ENCODE data around the gene PPP1R37.

PPP1R37 gene

DNA sequence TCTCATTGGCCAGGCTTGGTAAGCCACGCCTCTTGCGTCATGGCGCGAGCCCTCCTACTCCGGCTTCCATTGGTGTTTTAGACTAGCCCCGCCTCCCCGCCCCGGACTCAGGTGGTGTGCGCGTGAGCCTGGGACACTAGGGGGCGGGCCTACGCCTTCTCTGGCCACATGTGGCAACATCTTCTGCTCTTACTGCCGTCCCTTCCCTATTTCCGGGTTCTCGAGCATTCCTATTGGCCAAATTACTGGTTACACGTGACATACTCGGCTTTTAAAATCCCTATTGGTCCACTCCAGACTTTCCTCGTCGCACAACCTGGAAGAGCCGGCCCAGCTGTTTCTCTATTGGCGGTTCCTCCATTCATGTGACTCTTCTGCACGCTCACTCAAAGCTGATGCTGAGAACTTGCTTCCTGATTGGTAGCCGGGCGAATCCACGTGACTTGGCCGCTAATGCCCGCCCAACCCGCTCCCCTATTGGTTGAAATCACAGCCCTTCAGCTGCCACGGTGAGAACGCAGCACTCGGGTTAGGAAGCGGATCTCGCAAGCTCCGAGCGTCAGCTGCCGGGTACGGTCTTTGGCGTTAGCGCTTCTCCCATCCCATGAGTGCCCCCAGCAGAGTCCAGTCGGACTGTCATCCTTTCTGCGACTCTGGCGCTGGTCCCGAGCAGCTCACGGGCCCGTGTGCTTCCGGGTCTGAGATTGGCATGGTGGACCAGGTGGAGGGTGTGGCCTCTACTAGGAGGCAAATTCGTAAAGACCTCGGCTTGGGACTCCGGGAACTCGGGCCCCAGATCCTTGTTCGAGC lies 85.5 kb downstream of the PPP1R37 start, which contains the start of gene BLOC1S3:
Gene BLOC1S3 (plus strand): TSS at position 523 of the 810 bp plus-strand sequence. CDS start 513 bp downstream, outside the sequence.
- Histone ChIP-seq H3K4me1 (ENCODE audit: control insufficient read depth, low read depth, low read length) (no peaks in the 10 kb centered on the region), H3K56ac (ENCODE audit: low read length) (peak within 1 kb of the TSS; percentile 95), H3K4me2 (ENCODE audit: low read length) (peak within 1 kb of the TSS; percentile 95), H3K79me2 (ENCODE audit: control insufficient read depth, insufficient read depth, low read length) (no peaks in the 10 kb centered on the region), H3K4ac (ENCODE audit: low read depth, low read length) (no peak within 1 kb of the TSS), H2BK120ac (ENCODE audit: low read depth, low read length) (no peak within 1 kb of the TSS), H3K27ac (ENCODE audit: low read depth, low read length) (peak within 1 kb of the TSS; percentile 39), H3K18ac (ENCODE audit: low read length) (no peak within 1 kb of the TSS), H2BK15ac (replicated peaks; ENCODE audit: low read depth) (no peak within 1 kb of the TSS), H2BK5ac (ENCODE audit: low read length) (no peak within 1 kb of the TSS), H3K23ac (ENCODE audit: low read length) (peak within 1 kb of the TSS; percentile 66), H3K27me3 (ENCODE audit: insufficient read depth, low read length, poor library complexity) (no peaks in the 10 kb centered on the region), H2AK5ac (ENCODE audit: low read length) (no peak within 1 kb of the TSS), H4K8ac (ENCODE audit: low read depth, low read length) (no peak within 1 kb of the TSS), H3K79me1 (ENCODE audit: low read length) (peaks cover 4% of the 10 kb centered on the region), H3K4me3 (ENCODE audit: low read length) (peak within 1 kb of the TSS; percentile 98), H4K5ac (ENCODE audit: low read length) (no peak within 1 kb of the TSS), H3K9ac (ENCODE audit: low read length) (peak within 1 kb of the TSS; percentile 86), H3K36me3 (ENCODE audit: control insufficient read depth, insufficient read depth, low read length) (no peaks in the 10 kb centered on the region)
- peak; percentile 100 for DNase-seq
- WGBS (ENCODE audit: extremely low coverage, insufficient coverage, low lambda C conversion rate) = no CpG with 5 or more reads among the region's 51 CpGs

DNA sequence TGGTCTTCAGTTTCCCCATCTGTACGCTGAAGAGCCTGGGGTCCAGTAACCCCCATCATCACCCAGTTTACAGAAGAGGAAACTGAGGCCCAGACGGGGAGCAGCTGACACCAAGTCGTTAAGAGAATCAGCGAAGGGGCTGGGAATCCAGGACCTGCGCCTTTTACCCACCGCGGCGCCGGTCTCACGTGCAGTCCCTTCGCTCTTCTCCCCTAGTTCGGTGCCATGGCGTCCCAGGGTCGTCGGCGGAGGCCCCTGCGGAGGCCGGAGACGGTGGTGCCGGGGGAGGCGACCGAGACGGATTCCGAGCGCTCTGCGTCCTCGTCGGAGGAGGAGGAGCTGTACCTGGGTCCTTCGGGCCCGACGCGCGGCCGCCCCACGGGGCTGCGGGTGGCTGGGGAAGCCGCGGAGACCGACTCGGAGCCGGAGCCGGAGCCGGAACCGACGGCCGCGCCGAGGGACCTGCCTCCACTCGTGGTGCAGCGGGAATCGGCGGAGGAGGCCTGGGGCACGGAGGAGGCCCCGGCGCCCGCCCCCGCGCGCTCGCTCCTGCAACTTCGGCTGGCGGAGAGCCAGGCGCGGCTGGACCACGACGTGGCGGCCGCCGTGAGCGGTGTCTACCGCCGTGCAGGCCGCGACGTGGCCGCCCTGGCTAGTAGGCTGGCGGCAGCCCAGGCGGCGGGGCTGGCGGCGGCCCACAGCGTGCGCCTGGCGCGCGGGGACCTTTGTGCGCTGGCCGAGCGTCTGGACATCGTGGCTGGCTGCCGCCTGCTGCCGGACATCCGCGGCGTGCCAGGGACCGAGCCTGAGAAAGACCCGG lies 86.3 kb downstream of the PPP1R37 start:
- Histone ChIP-seq H2BK15ac (replicated peaks; ENCODE audit: low read depth) (no peak overlapping the region), H2BK5ac (ENCODE audit: low read length) (no peak overlapping the region), H3K27ac (ENCODE audit: low read depth, low read length) (peak overlapping the region; percentile 12), H2BK120ac (ENCODE audit: low read depth, low read length) (no peak overlapping the region), H3K18ac (ENCODE audit: low read length) (no peak overlapping the region), H3K27me3 (ENCODE audit: insufficient read depth, low read length, poor library complexity) (no peaks in the 10 kb centered on the region), H3K4ac (ENCODE audit: low read depth, low read length) (no peak overlapping the region), H4K5ac (ENCODE audit: low read length) (no peak overlapping the region), H4K8ac (ENCODE audit: low read depth, low read length) (no peak overlapping the region), H3K4me2 (ENCODE audit: low read length) (peak overlapping the region; percentile 95), H3K79me1 (ENCODE audit: low read length) (peaks cover 4% of the 10 kb centered on the region), H3K79me2 (ENCODE audit: control insufficient read depth, insufficient read depth, low read length) (no peaks in the 10 kb centered on the region), H3K56ac (ENCODE audit: low read length) (peak overlapping the region; percentile 95), H3K4me1 (ENCODE audit: control insufficient read depth, low read depth, low read length) (no peaks in the 10 kb centered on the region), H3K36me3 (ENCODE audit: control insufficient read depth, insufficient read depth, low read length) (no peaks in the 10 kb centered on the region), H3K23ac (ENCODE audit: low read length) (peak overlapping the region; percentile 66), H3K9ac (ENCODE audit: low read length) (peak overlapping the region; percentile 76), H3K4me3 (ENCODE audit: low read length) (peak overlapping the region; percentile 98), H2AK5ac (ENCODE audit: low read length) (no peak overlapping the region)
- DNase-seq = no peak
- no CpG with 5 or more reads among the region's 97 CpGs for WGBS (ENCODE audit: extremely low coverage, insufficient coverage, low lambda C conversion rate)

DNA sequence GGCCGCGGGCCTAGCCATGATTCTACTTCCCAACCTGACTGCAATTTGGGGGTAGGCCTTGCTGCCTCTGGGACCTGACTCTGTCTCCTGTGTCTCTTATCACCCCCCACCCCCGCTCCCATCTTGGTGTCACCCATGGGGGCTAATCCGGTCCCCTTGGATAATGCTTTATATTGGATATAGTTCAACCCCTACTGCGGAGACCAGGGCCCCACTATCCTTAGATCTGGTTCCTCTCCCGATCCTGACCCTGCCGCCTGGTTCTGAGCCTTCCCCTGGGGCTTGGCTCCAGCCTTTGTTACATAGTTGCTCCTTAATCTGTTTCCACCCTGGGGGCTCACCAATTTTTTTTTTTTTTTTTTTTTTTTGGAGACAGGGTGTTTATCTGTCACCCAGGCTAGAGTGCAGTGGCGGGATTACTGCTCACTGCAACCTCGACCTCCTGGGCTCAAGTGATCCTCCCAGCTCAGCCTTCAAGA lies 87.0 kb downstream of the PPP1R37 start:
- DNase-seq = no peak
- Histone ChIP-seq H3K4me2 (ENCODE audit: low read length) (peak overlapping the region; percentile 95), H3K56ac (ENCODE audit: low read length) (peak overlapping the region; percentile 95), H3K27ac (ENCODE audit: low read depth, low read length) (no peak overlapping the region), H3K4me3 (ENCODE audit: low read length) (peak overlapping the region; percentile 98), H3K4ac (ENCODE audit: low read depth, low read length) (no peak overlapping the region), H2BK15ac (replicated peaks; ENCODE audit: low read depth) (no peak overlapping the region), H2AK5ac (ENCODE audit: low read length) (no peak overlapping the region), H3K36me3 (ENCODE audit: control insufficient read depth, insufficient read depth, low read length) (no peaks in the 10 kb centered on the region), H3K4me1 (ENCODE audit: control insufficient read depth, low read depth, low read length) (no peaks in the 10 kb centered on the region), H4K5ac (ENCODE audit: low read length) (no peak overlapping the region), H3K18ac (ENCODE audit: low read length) (no peak overlapping the region), H2BK120ac (ENCODE audit: low read depth, low read length) (no peak overlapping the region), H3K23ac (ENCODE audit: low read length) (no peak overlapping the region), H3K79me2 (ENCODE audit: control insufficient read depth, insufficient read depth, low read length) (no peaks in the 10 kb centered on the region), H3K27me3 (ENCODE audit: insufficient read depth, low read length, poor library complexity) (no peaks in the 10 kb centered on the region), H3K79me1 (ENCODE audit: low read length) (peaks cover 4% of the 10 kb centered on the region), H4K8ac (ENCODE audit: low read depth, low read length) (no peak overlapping the region), H3K9ac (ENCODE audit: low read length) (peak overlapping the region; percentile 76), H2BK5ac (ENCODE audit: low read length) (no peak overlapping the region)
- WGBS (ENCODE audit: extremely low coverage, insufficient coverage, low lambda C conversion rate) = no CpG with 5 or more reads among the region's 9 CpGs

DNA sequence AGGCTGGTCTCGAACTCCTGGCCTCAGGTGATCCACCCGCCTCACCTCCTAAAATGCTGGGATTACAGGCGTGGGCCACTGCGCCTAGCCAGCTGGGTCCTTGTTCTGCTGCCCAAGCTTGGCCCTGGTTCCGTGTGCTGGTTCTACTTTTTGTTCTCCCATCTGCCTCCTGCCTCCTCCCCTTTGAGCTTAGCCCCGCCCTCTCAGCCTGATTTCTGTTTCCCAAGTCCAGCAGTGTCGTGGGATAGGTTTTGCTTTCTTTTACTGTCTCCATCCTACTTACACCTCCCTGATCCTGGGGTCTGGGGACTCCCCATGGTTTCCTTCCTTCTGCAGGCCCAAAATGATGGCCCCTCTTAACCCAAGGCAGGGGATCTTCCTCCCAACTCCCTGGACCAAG lies 88.0 kb downstream of the PPP1R37 start:
- WGBS (ENCODE audit: extremely low coverage, insufficient coverage, low lambda C conversion rate) = no CpG with 5 or more reads among the region's 7 CpGs
- no peak overlapping the region for H4K5ac ChIP-seq (ENCODE audit: low read length)
- H3K79me1 ChIP-seq (ENCODE audit: low read length) = peaks cover 4% of the 10 kb centered on the region
- no peaks in the 10 kb centered on the region for H3K27me3 ChIP-seq (ENCODE audit: insufficient read depth, low read length, poor library complexity)
- H3K23ac ChIP-seq (ENCODE audit: low read length) = no peak overlapping the region
- no peak overlapping the region for H3K18ac ChIP-seq (ENCODE audit: low read length)
- H3K4ac ChIP-seq (ENCODE audit: low read depth, low read length) = no peak overlapping the region
- no peaks in the 10 kb centered on the region for H3K36me3 ChIP-seq (ENCODE audit: control insufficient read depth, insufficient read depth, low read length)
- no peak overlapping the region for H2AK5ac ChIP-seq (ENCODE audit: low read length)
- H3K4me3 ChIP-seq (ENCODE audit: low read length) = no peak overlapping the region
- H2BK5ac ChIP-seq (ENCODE audit: low read length) = no peak overlapping the region
- no peak overlapping the region for H3K9ac ChIP-seq (ENCODE audit: low read length)
- no peak for DNase-seq
- no peak overlapping the region for H2BK15ac ChIP-seq (replicated peaks; ENCODE audit: low read depth)
- no peak overlapping the region for H4K8ac ChIP-seq (ENCODE audit: low read depth, low read length)
- no peaks in the 10 kb centered on the region for H3K79me2 ChIP-seq (ENCODE audit: control insufficient read depth, insufficient read depth, low read length)
- no peak overlapping the region for H3K56ac ChIP-seq (ENCODE audit: low read length)
- no peak overlapping the region for H3K27ac ChIP-seq (ENCODE audit: low read depth, low read length)
- no peaks in the 10 kb centered on the region for H3K4me1 ChIP-seq (ENCODE audit: control insufficient read depth, low read depth, low read length)
- H2BK120ac ChIP-seq (ENCODE audit: low read depth, low read length) = no peak overlapping the region
- no peak overlapping the region for H3K4me2 ChIP-seq (ENCODE audit: low read length)

DNA sequence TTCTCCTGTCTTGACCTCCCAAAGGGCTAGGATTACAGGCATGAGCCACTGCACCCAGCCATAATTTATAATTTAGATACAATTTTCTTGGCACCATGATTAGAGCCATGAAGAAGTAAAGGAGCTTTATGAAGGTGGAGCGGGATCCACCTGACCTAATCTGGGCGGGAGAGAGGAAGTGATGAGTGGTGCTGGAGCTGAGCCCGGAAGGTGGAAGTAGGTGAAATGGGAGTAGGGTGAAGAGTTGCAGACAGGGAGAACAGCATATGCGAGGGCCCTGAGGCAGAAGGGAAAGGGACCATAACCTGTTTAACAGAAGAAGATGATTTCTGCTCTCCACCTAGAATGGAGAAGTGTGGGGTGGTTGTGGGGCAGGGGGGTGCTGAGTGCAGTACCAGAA lies 89.8 kb downstream of the PPP1R37 start:
- no peaks in the 10 kb centered on the region for H3K4me1 ChIP-seq (ENCODE audit: control insufficient read depth, low read depth, low read length)
- no CpG with 5 or more reads among the region's 4 CpGs for WGBS (ENCODE audit: extremely low coverage, insufficient coverage, low lambda C conversion rate)
- H3K18ac ChIP-seq (ENCODE audit: low read length) = no peak overlapping the region
- H3K23ac ChIP-seq (ENCODE audit: low read length) = no peak overlapping the region
- no peak overlapping the region for H3K9ac ChIP-seq (ENCODE audit: low read length)
- H3K79me2 ChIP-seq (ENCODE audit: control insufficient read depth, insufficient read depth, low read length) = no peaks in the 10 kb centered on the region
- H3K36me3 ChIP-seq (ENCODE audit: control insufficient read depth, insufficient read depth, low read length) = no peaks in the 10 kb centered on the region
- H2BK15ac ChIP-seq (replicated peaks; ENCODE audit: low read depth) = no peak overlapping the region
- no peak overlapping the region for H2BK120ac ChIP-seq (ENCODE audit: low read depth, low read length)
- H2AK5ac ChIP-seq (ENCODE audit: low read length) = no peak overlapping the region
- H3K27me3 ChIP-seq (ENCODE audit: insufficient read depth, low read length, poor library complexity) = no peaks in the 10 kb centered on the region
- no peak overlapping the region for H4K8ac ChIP-seq (ENCODE audit: low read depth, low read length)
- H3K4ac ChIP-seq (ENCODE audit: low read depth, low read length) = no peak overlapping the region
- no peak overlapping the region for H2BK5ac ChIP-seq (ENCODE audit: low read length)
- no peak overlapping the region for H4K5ac ChIP-seq (ENCODE audit: low read length)
- H3K79me1 ChIP-seq (ENCODE audit: low read length) = peaks cover 2% of the 10 kb centered on the region
- no peak overlapping the region for H3K27ac ChIP-seq (ENCODE audit: low read depth, low read length)
- no peak for DNase-seq
- no peak overlapping the region for H3K56ac ChIP-seq (ENCODE audit: low read length)
- no peak overlapping the region for H3K4me3 ChIP-seq (ENCODE audit: low read length)
- no peak overlapping the region for H3K4me2 ChIP-seq (ENCODE audit: low read length)
